Keratinocyte (primary cell): ENCODE data around the gene B4GALNT3. TPM values are rescaled to one million over a fixed set of nuclear protein-coding genes. Genes with fewer than 3 reads are reported as not detected.

Experiments used
- DNase-seq: peaks from one replicate; pipeline ENCODE4 v3.0.0-alpha.2; 2011; ENCODE audit warnings: low read depth, missing footprints, low spot score
- FAIRE-seq: peaks from 2 replicates; lab custom pipeline; 2011; peaks lifted over from hg19 to GRCh38; lab: Jason Lieb, UNC
- H2AFZ ChIP-seq: 2 replicates; pipeline ENCODE4 v1.6.0; 2012; ENCODE audit warnings: low read length, control low read depth, inconsistent platforms; ENCODE audit not compliant: control insufficient read depth
- H3K27ac ChIP-seq: 2 replicates; pipeline ENCODE4 v1.5.1; 2011; ENCODE audit warnings: low read length; ENCODE audit not compliant: control insufficient read depth, insufficient read depth
- H3K27me3 ChIP-seq: 3 replicates; pipeline ENCODE4 v1.6.0; 2011; ENCODE audit warnings: low read length; ENCODE audit not compliant: control insufficient read depth, insufficient read depth; ENCODE audit errors: extremely low read depth
- H3K36me3 ChIP-seq, 2 experiments: 2 replicates in 1 of 2; 3 replicates in 1 of 2; pipeline ENCODE4 v1.5.1; 2011; ENCODE audit warnings: low read length in 2 of 2, mild to moderate bottlenecking in 1 of 2; ENCODE audit not compliant: control insufficient read depth in 2 of 2, insufficient read depth in 2 of 2; ENCODE audit errors: extremely low read depth in 1 of 2
- H3K4me1 ChIP-seq: 3 replicates; pipeline ENCODE4 v1.5.1; 2011; ENCODE audit warnings: low read length; ENCODE audit not compliant: control insufficient read depth, insufficient read depth; ENCODE audit errors: extremely low read depth
- H3K4me2 ChIP-seq: 3 replicates; pipeline ENCODE4 v1.6.0; 2011; ENCODE audit warnings: low read depth, low read length; ENCODE audit not compliant: control insufficient read depth, insufficient read depth; ENCODE audit errors: extremely low read depth
- H3K4me3 ChIP-seq, 3 experiments: fragments of 200-600 bp in 1 of 3; sonication (generic) in 1 of 3; 2 replicates in 2 of 3; 3 replicates in 1 of 3; pipeline ENCODE4 v1.5.1; 2011 to 2016; ENCODE audit warnings: low read length in 3 of 3, mild to moderate bottlenecking in 3 of 3, control low read depth in 2 of 3, inconsistent platforms in 1 of 3, low read depth in 1 of 3, mixed read lengths in 1 of 3, mixed run types in 1 of 3, moderate library complexity in 1 of 3; ENCODE audit not compliant: control insufficient read depth in 2 of 3, insufficient read depth in 2 of 3; ENCODE audit errors: extremely low read depth in 1 of 3
- H3K79me2 ChIP-seq: 2 replicates; pipeline ENCODE4 v1.6.0; 2012; ENCODE audit warnings: low read length; ENCODE audit not compliant: control insufficient read depth, insufficient read depth
- H3K9ac ChIP-seq: 3 replicates; pipeline ENCODE4 v1.6.0; 2011; ENCODE audit warnings: low read length; ENCODE audit not compliant: control insufficient read depth, insufficient read depth; ENCODE audit errors: extremely low read depth
- H3K9me1 ChIP-seq: 3 replicates; pipeline ENCODE4 v1.6.0; 2011; ENCODE audit warnings: low read length; ENCODE audit not compliant: control insufficient read depth, insufficient read depth; ENCODE audit errors: extremely low read depth
- H3K9me3 ChIP-seq: 2 replicates; pipeline ENCODE4 v1.5.1; 2012; ENCODE audit warnings: low read depth, low read length; ENCODE audit not compliant: control insufficient read depth
- H4K20me1 ChIP-seq: 3 replicates; pipeline ENCODE4 v1.6.0; 2011; ENCODE audit warnings: low read length; ENCODE audit not compliant: control insufficient read depth, insufficient read depth; ENCODE audit errors: extremely low read depth
- EZH2 ChIP-seq: IDR thresholded peaks from one replicate; pipeline ENCODE4 v1.6.1; 2012; ENCODE audit warnings: inconsistent platforms, mild to moderate bottlenecking, low read length, moderate library complexity
- dilution Hi-C: fragments of 300-500 bp; cut with MboI; formaldehyde crosslinking; loops from one replicate; pipeline ENCODE4 v1.7.0; 2020; ENCODE audit warnings: low sequenced_read_pairs; ENCODE audit not compliant: extremely low pct_ligation_motif_present
- polyA plus RNA-seq, 5 experiments: library from polyadenylated mRNA; depleted of rRNA in 3 of 5; stranded (reverse) in 3 of 5; stranded (forward) in 1 of 5; unstranded in 1 of 5; fragments of >200 nt; gene quantifications; 1 replicate in 1 of 5; 2 replicates in 3 of 5; 3 replicates in 1 of 5; pipeline versions ENCODE4 v1.2.1 to v1.2.3, GENCODE V29; 2011 to 2012; ENCODE audit warnings: missing spikeins in 2 of 5, low read depth in 1 of 5, low replicate concordance in 1 of 5
- small RNA-seq, 3 experiments: library from RNA; depleted of rRNA; stranded (forward); fragments of <200 nt; gene quantifications; one replicate each; pipeline ENCODE3, GENCODE V24; 2012; ENCODE audit warnings: low read depth in 3 of 3, low replicate concordance in 1 of 3; ENCODE audit not compliant: insufficient read length in 3 of 3
- TF ChIP-seq, protein P1 (sequence below), 3 experiments: IDR thresholded peaks in 1 of 3; conservative IDR thresholded peaks in 1 of 3; optimal IDR thresholded peaks in 1 of 3; 2 replicates in 2 of 3; 3 replicates in 1 of 3; pipeline versions ENCODE3 to v1.5.1; 2011; ENCODE audit warnings: low read length in 3 of 3, mild to moderate bottlenecking in 3 of 3, moderate library complexity in 2 of 3, control low read depth in 1 of 3, inconsistent platforms in 1 of 3; ENCODE audit not compliant: insufficient read depth in 2 of 3; ENCODE audit errors: extremely low read depth in 1 of 3

The B4GALNT3 gene
- polyA plus RNA-seq, 1 donor (not counting 4 experiments of a cell fraction or from before 2014, with no cell fraction given), result 7.5 TPM

DNA sequence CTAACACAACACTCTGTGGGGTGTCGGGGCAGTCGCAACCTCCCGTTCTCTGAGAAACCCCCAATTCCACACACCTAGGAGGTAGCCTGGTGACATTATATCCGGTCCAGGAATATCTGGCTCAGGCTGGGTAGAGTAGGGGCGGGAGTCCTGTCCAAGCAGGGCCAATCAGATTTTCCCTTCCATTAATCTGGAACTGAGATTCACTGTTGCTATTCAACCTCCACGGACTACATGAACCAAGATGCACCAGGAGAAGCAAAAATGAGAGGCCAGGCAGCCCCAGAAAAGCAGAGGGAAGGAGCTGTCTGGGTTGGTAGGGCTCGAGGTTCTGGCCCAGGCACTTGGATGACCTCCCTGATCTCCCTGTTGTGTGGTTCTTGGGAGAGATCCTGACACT lies 152.6 kb downstream of the B4GALNT3 start:
- no peak overlapping the region for H2AFZ ChIP-seq
- no peak for DNase-seq
- H3K4me3 ChIP-seq, result no peak overlapping the region
- no peaks in the 10 kb centered on the region for H3K27me3 ChIP-seq
- H3K36me3 ChIP-seq, result no peaks in the 10 kb centered on the region
- H3K4me1 ChIP-seq, result peaks cover 26% of the 10 kb centered on the region
- H3K9me3 ChIP-seq, result no peaks in the 10 kb centered on the region
- no peak for FAIRE-seq
- no peaks in the 10 kb centered on the region for H4K20me1 ChIP-seq
- H3K9ac ChIP-seq, result no peak overlapping the region
- H3K9me1 ChIP-seq, result peaks cover 2% of the 10 kb centered on the region
- no peaks in the 10 kb centered on the region for H3K79me2 ChIP-seq
- dilution Hi-C loops, result no loop called here
- H3K4me2 ChIP-seq, result no peak overlapping the region
- TF ChIP-seq, protein P1, sequence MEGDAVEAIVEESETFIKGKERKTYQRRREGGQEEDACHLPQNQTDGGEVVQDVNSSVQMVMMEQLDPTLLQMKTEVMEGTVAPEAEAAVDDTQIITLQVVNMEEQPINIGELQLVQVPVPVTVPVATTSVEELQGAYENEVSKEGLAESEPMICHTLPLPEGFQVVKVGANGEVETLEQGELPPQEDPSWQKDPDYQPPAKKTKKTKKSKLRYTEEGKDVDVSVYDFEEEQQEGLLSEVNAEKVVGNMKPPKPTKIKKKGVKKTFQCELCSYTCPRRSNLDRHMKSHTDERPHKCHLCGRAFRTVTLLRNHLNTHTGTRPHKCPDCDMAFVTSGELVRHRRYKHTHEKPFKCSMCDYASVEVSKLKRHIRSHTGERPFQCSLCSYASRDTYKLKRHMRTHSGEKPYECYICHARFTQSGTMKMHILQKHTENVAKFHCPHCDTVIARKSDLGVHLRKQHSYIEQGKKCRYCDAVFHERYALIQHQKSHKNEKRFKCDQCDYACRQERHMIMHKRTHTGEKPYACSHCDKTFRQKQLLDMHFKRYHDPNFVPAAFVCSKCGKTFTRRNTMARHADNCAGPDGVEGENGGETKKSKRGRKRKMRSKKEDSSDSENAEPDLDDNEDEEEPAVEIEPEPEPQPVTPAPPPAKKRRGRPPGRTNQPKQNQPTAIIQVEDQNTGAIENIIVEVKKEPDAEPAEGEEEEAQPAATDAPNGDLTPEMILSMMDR (optimal IDR thresholded peaks at IDR 0.05 in 1 of 3, IDR thresholded peaks at IDR 0.05 in 1 of 3, conservative IDR thresholded peaks at IDR 0.05 in 1 of 3; ENCODE audit: extremely low read depth in 1 of 3, insufficient read depth in 2 of 3, low read length in 3 of 3), result no peak
- no peak for TF ChIP-seq EZH2
- no peak overlapping the region for H3K27ac ChIP-seq

DNA sequence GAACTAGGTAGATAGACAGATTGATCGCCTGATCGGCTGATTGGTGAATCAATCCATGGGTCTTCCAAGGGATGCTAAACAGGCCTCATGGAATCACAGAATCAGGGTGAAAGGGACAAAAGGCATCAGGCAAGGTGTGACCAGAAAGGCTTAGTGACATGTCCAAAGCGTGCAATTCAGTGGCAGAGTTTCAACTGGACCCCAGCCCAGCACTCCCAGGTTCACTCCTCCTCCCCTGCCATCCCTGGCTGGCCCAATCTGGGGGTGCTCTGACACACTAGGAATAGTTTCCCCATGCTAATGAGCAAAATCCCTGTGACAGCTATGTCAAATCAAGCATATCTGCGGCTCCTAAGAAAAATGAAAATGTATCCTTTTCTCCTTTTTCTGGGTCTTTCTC lies 153.1 kb downstream of the B4GALNT3 start:
- H4K20me1 ChIP-seq, result no peaks in the 10 kb centered on the region
- H2AFZ ChIP-seq, result no peak overlapping the region
- TF ChIP-seq, protein P1 (optimal IDR thresholded peaks at IDR 0.05 in 1 of 3, IDR thresholded peaks at IDR 0.05 in 1 of 3, conservative IDR thresholded peaks at IDR 0.05 in 1 of 3; ENCODE audit: extremely low read depth in 1 of 3, insufficient read depth in 2 of 3, low read length in 3 of 3), result no peak
- TF ChIP-seq EZH2, result no peak
- FAIRE-seq (no peak), DNase-seq (no peak)
- no peaks in the 10 kb centered on the region for H3K27me3 ChIP-seq
- no peak overlapping the region for H3K27ac ChIP-seq
- H3K9me3 ChIP-seq, result no peaks in the 10 kb centered on the region
- peaks cover 21% of the 10 kb centered on the region for H3K4me1 ChIP-seq
- no peak overlapping the region for H3K4me3 ChIP-seq
- H3K9me1 ChIP-seq, result peaks cover 2% of the 10 kb centered on the region
- dilution Hi-C loops, result no loop called here
- no peaks in the 10 kb centered on the region for H3K79me2 ChIP-seq
- H3K9ac ChIP-seq, result no peak overlapping the region
- H3K4me2 ChIP-seq, result no peak overlapping the region
- H3K36me3 ChIP-seq, result no peaks in the 10 kb centered on the region

Small RNAs within 50 kb of the gene (small RNA-seq; reads per million reads assigned to genes)
- 0 reads per million in 3 experiments for gene RNU7-103P

Other genes with a start within 250 kb of the B4GALNT3 start
- gene SLC6A12, start 245.8 kb upstream of the B4GALNT3 start, polyA plus RNA-seq, result 0.32 TPM in 1 of 3 replicates, not detected in the others
- gene SLC6A13, start 197.1 kb upstream of the B4GALNT3 start, polyA plus RNA-seq, result 0.33 to 0.45 TPM in 2 of 3 replicates, not detected in the other
- 14.5 to 18.2 TPM (median 14.7 TPM) in 3 replicates for gene KDM5A, start 70.6 kb upstream of the B4GALNT3 start, polyA plus RNA-seq
- 4.6 to 8.3 TPM (median 5.8 TPM) in 3 replicates for gene CCDC77, start 58.3 kb upstream of the B4GALNT3 start, polyA plus RNA-seq
- 0.53 to 0.94 TPM (median 0.58 TPM) in 3 replicates for gene NINJ2, start 203.5 kb downstream of the B4GALNT3 start, polyA plus RNA-seq